Measurements from ENCODE around the gene UTP4.
"Not testable (repeated sequence)": the region's sequence is repeated elsewhere in the genome, so short reads cannot be mapped to it uniquely, and the experiment has no call there.

The UTP4 gene

GRCh38 chr16:69110406-69110805 is 22.0 kb upstream of the UTP4 start:
- DNase-seq, result no peak

GRCh38 chr16:69111216-69111875 is 21.1 kb upstream of the UTP4 start:
- no peak for DNase-seq

- DNase-seq, result no peak
These were observed 20.6 kb upstream of the UTP4 start for GRCh38 chr16:69111876-69112230.

- peak in 5 of 51 donors; percentile 8 to 47 (median 16) for DNase-seq
These were observed 19.9 kb upstream of the UTP4 start for GRCh38 chr16:69112285-69113129.

GRCh38 chr16:69113216-69113615 is 19.2 kb upstream of the UTP4 start:
- DNase-seq, result no peak

- DNase-seq, result no peak
These were observed 18.0 kb upstream of the UTP4 start for GRCh38 chr16:69114346-69114975.

- DNase-seq, result no peak
These were observed 17.5 kb upstream of the UTP4 start for GRCh38 chr16:69114976-69115355.

- no peak for DNase-seq
These were observed 17.1 kb upstream of the UTP4 start for GRCh38 chr16:69115361-69115760.

GRCh38 chr16:69115837-69116236 is 16.6 kb upstream of the UTP4 start:
- DNase-seq, result no peak

GRCh38 chr16:69116256-69116875 is 16.1 kb upstream of the UTP4 start:
- no peak for DNase-seq

- DNase-seq, result no peak
These were observed 15.5 kb upstream of the UTP4 start for GRCh38 chr16:69116906-69117305.

- no peak for DNase-seq
These were observed 14.0 kb upstream of the UTP4 start for GRCh38 chr16:69118468-69118867.

- DNase-seq, result no peak
These were observed 13.5 kb upstream of the UTP4 start for GRCh38 chr16:69118994-69119393.

- DNase-seq, result no peak
These were observed 12.9 kb upstream of the UTP4 start for GRCh38 chr16:69119536-69119935.

- no peak for DNase-seq
These were observed 12.3 kb upstream of the UTP4 start for GRCh38 chr16:69120096-69120664.

- DNase-seq, result peak in 8 of 51 donors; percentile 15 to 38 (median 28)
These were observed 8.5 kb upstream of the UTP4 start for GRCh38 chr16:69123910-69124309.

GRCh38 chr16:69124406-69124805 is 8.0 kb upstream of the UTP4 start:
- not testable (repeated sequence) for DNase-seq

- DNase-seq, result not testable (repeated sequence)
These were observed 7.5 kb upstream of the UTP4 start for GRCh38 chr16:69124961-69125360.

- no peak for DNase-seq
These were observed 6.2 kb upstream of the UTP4 start for GRCh38 chr16:69126221-69126620.

GRCh38 chr16:69126801-69127200 is 5.6 kb upstream of the UTP4 start:
- not testable (repeated sequence) for DNase-seq

- no peak for DNase-seq
These were observed 4.4 kb upstream of the UTP4 start for GRCh38 chr16:69127966-69128510.

GRCh38 chr16:69130461-69130860 is 2.0 kb upstream of the UTP4 start:
- DNase-seq, result no peak
